SK-N-SH (cell line): ENCODE measurements around the gene CYTH4. TPM values are rescaled to one million over a fixed set of nuclear protein-coding genes. Genes with fewer than 3 reads are reported as not detected.

Experiments
- CTCF ChIA-PET: fragments of 300-600, 350-600 bp; formaldehyde crosslinking; extraction: SDS; loops from one replicate; lab custom pipeline; 2021; lab: Yijun Ruan, JAX
- POLR2A ChIA-PET: fragments of 350-600 bp; sonication (Branson Sonifier 250); formaldehyde crosslinking; extraction: SDS; loops from one replicate; lab custom pipeline; 2020; ENCODE audit warnings: antibody characterized with exemption, inconsistent platforms; lab: Yijun Ruan, JAX
- DNase-seq: peaks from one replicate; pipeline ENCODE4 v3.0.0; 2012
- H2AFZ ChIP-seq: fragments of 200-600 bp; sonication (generic); 2 replicates; pipeline ENCODE4 v1.8.1; 2016; ENCODE audit warnings: antibody characterized with exemption, mild to moderate bottlenecking, low read depth
- H3F3A ChIP-seq: fragments of 200-600 bp; sonication (generic); replicated peaks from 2 replicates; pipeline ENCODE3; 2016; ENCODE audit warnings: antibody characterized with exemption, mild to moderate bottlenecking; ENCODE audit not compliant: insufficient read depth
- H3K27ac ChIP-seq, 2 experiments: fragments of 200-500 bp in 1 of 2; fragments of 200-600 bp in 1 of 2; sonication (Bioruptor generic) in 1 of 2; sonication (generic), shearing (Covaris generic) in 1 of 2; 2 replicates each; pipeline versions ENCODE4 v1.5.1 to v1.6.1; 2014 to 2016; ENCODE audit warnings: low read depth in 2 of 2, inconsistent platforms in 1 of 2, low read length in 1 of 2, mild to moderate bottlenecking in 1 of 2, mixed read lengths in 1 of 2
- H3K27me3 ChIP-seq: fragments of 200-600 bp; sonication (generic), shearing (Covaris generic); 2 replicates; pipeline ENCODE4 v1.6.1; 2016; ENCODE audit warnings: mixed run types; ENCODE audit not compliant: insufficient read depth
- H3K36me3 ChIP-seq, 2 experiments: fragments of 200-500 bp in 1 of 2; fragments of 200-600 bp in 1 of 2; sonication (Bioruptor generic) in 1 of 2; sonication (generic) in 1 of 2; replicated peaks in 1 of 2; 2 replicates each; pipeline versions ENCODE3 to v1.5.1; 2014 to 2016; ENCODE audit warnings: low read length in 1 of 2, mild to moderate bottlenecking in 1 of 2; ENCODE audit not compliant: insufficient read depth in 2 of 2, control insufficient read depth in 1 of 2
- H3K4me1 ChIP-seq, 2 experiments: fragments of 200-500 bp in 1 of 2; fragments of 200-600 bp in 1 of 2; sonication (Bioruptor generic) in 1 of 2; sonication (generic), shearing (Covaris generic) in 1 of 2; 2 replicates each; pipeline versions ENCODE4 v1.5.1 to v1.6.1; 2014 to 2016; ENCODE audit warnings: low read depth in 1 of 2, low read length in 1 of 2, mixed run types in 1 of 2; ENCODE audit not compliant: insufficient read depth in 2 of 2, control insufficient read depth in 1 of 2
- H3K4me2 ChIP-seq: fragments of 200-600 bp; sonication (generic), shearing (Covaris generic); 2 replicates; pipeline ENCODE4 v1.6.1; 2017; ENCODE audit warnings: mixed run types
- H3K4me3 ChIP-seq, 2 experiments: fragments of 200-500 bp in 1 of 2; fragments of 200-600 bp in 1 of 2; sonication (Bioruptor generic) in 1 of 2; sonication (generic), shearing (Covaris generic) in 1 of 2; 2 replicates each; pipeline versions ENCODE4 v1.5.1 to v1.8.1; 2014 to 2016; ENCODE audit warnings: low read depth in 2 of 2, inconsistent platforms in 1 of 2, low read length in 1 of 2, mild to moderate bottlenecking in 1 of 2, mixed read lengths in 1 of 2, moderate library complexity in 1 of 2
- H3K79me2 ChIP-seq: fragments of 200-600 bp; sonication (generic); 2 replicates; pipeline ENCODE4 v1.8.1; 2017; ENCODE audit warnings: mild to moderate bottlenecking; ENCODE audit not compliant: insufficient read depth
- H3K9ac ChIP-seq: fragments of 200-600 bp; sonication (generic); 2 replicates; pipeline ENCODE4 v1.6.1; 2017; ENCODE audit warnings: mixed run types
- H3K9me2 ChIP-seq: fragments of 200-600 bp; sonication (generic); 2 replicates; pipeline ENCODE4 v1.6.1; 2017; ENCODE audit warnings: mixed run types
- H3K9me3 ChIP-seq: fragments of 200-600 bp; sonication (generic); 2 replicates; pipeline ENCODE4 v1.6.1; 2017; ENCODE audit warnings: mixed run types, mild to moderate bottlenecking, moderate library complexity
- H4K20me1 ChIP-seq: fragments of 200-600 bp; sonication (generic); 2 replicates; pipeline ENCODE4 v1.6.1; 2017; ENCODE audit warnings: mild to moderate bottlenecking, mixed run types; ENCODE audit not compliant: insufficient read depth
- CHD2 ChIP-seq: fragments of 150-350 bp; IDR thresholded peaks from 2 replicates; pipeline ENCODE4 v1.6.1; 2018; ENCODE audit warnings: low read length; ENCODE audit not compliant: partially characterized antibody
- EZH2phosphoT487 ChIP-seq: fragments of 200-600 bp; sonication (generic); IDR thresholded peaks from 2 replicates; pipeline ENCODE4 v1.6.1; 2017; ENCODE audit warnings: low read depth, mixed run types, mild to moderate bottlenecking, antibody characterized with exemption, moderate library complexity, borderline replicate concordance
- GABPA ChIP-seq: IDR thresholded peaks from 2 replicates; pipeline ENCODE4 v1.4.0; 2012; ENCODE audit warnings: low read depth, mild to moderate bottlenecking
- JUND ChIP-seq: IDR thresholded peaks from 2 replicates; pipeline ENCODE4 v1.4.0; 2012
- RAD21 ChIP-seq: IDR thresholded peaks from 2 replicates; pipeline ENCODE4 v1.6.1; 2012; ENCODE audit warnings: mild to moderate bottlenecking, low read length
- RCOR1 ChIP-seq: fragments of 150-350 bp; IDR thresholded peaks from 2 replicates; pipeline ENCODE4 v1.6.1; 2017; ENCODE audit warnings: antibody characterized with exemption, low read length
- SIN3A ChIP-seq: IDR thresholded peaks from 2 replicates; pipeline ENCODE4 v1.6.1; 2012; ENCODE audit warnings: low read depth, mild to moderate bottlenecking, low read length, moderate library complexity, borderline replicate concordance
- WGBS: methylation state at CpG from one replicate; pipeline ENCODE4 v1.1.6; 2017; ENCODE audit warnings: low lambda C conversion rate; 5-methylcytosine and 5-hydroxymethylcytosine counted together
- polyA plus RNA-seq, 3 experiments: library from polyadenylated mRNA; depleted of rRNA; stranded (reverse); fragments of >200 nt; gene quantifications; 2 replicates each; pipeline ENCODE4 v1.2.3, GENCODE V29; 2012
- TF ChIP-seq, protein P1 (sequence below): fragments of 200-600 bp; sonication (generic); IDR thresholded peaks from 2 replicates; pipeline ENCODE4 v1.6.1; 2017; ENCODE audit warnings: antibody characterized with exemption, mild to moderate bottlenecking, moderate library complexity
- TF ChIP-seq, protein P2 (sequence below): IDR thresholded peaks from 2 replicates; pipeline ENCODE4 v1.4.0; 2012; ENCODE audit warnings: low read depth
- TF ChIP-seq, protein P3 (sequence below): IDR thresholded peaks from 2 replicates; pipeline ENCODE4 v1.4.0; 2012; ENCODE audit warnings: low read depth, borderline replicate concordance
- TF ChIP-seq, protein P4 (sequence below): fragments of 150-350 bp; IDR thresholded peaks from 2 replicates; pipeline ENCODE4 v1.6.1; 2016; ENCODE audit warnings: mild to moderate bottlenecking, low read depth, low read length

Gene CYTH4
- polyA plus RNA-seq, 1 of the 3 experiments (the other 2 are of a cell fraction) = 0.07 TPM

DNA sequence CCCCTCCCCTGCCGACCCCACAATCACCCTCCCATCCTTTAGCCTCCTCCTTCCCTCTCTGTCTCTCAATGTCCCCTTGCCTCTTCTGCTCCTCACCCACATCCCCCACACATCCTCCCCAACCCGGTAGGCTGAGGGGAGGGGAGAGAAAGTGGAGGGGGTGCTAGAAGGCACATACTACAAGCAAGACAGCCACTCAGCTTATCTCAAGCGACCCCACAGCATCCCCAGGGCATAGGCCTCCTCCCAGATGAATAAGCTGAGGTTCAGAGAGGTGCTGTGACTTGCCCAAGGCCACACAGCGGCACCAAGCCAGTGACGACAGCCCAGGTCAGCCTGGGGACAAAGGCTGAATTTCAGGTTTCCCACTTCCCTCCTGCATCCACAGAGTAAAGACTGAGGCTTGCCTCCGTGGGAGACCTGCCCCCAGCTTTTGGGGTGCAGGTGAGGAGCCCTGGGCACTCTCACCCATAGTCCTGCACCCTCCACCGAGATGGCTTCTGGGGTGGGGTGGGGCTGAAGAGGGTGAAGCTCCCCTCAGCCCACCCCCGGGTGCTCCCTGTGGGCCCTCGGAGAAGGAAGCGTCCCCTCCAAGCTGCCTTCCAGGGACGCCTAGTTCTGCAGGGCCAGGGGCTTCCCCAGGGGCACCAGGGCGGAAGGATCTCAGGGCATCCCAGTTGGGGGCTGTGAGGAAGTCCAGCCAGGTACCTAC is 38.8 kb upstream of the CYTH4 start (continued):
- TF ChIP-seq SIN3A (no peak), GABPA (no peak), RCOR1 (no peak), CHD2 (no peak)
- TF ChIP-seq, protein P1, sequence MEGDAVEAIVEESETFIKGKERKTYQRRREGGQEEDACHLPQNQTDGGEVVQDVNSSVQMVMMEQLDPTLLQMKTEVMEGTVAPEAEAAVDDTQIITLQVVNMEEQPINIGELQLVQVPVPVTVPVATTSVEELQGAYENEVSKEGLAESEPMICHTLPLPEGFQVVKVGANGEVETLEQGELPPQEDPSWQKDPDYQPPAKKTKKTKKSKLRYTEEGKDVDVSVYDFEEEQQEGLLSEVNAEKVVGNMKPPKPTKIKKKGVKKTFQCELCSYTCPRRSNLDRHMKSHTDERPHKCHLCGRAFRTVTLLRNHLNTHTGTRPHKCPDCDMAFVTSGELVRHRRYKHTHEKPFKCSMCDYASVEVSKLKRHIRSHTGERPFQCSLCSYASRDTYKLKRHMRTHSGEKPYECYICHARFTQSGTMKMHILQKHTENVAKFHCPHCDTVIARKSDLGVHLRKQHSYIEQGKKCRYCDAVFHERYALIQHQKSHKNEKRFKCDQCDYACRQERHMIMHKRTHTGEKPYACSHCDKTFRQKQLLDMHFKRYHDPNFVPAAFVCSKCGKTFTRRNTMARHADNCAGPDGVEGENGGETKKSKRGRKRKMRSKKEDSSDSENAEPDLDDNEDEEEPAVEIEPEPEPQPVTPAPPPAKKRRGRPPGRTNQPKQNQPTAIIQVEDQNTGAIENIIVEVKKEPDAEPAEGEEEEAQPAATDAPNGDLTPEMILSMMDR = no peak
- TF ChIP-seq, protein P2, sequence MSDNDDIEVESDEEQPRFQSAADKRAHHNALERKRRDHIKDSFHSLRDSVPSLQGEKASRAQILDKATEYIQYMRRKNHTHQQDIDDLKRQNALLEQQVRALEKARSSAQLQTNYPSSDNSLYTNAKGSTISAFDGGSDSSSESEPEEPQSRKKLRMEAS = no peak

DNA sequence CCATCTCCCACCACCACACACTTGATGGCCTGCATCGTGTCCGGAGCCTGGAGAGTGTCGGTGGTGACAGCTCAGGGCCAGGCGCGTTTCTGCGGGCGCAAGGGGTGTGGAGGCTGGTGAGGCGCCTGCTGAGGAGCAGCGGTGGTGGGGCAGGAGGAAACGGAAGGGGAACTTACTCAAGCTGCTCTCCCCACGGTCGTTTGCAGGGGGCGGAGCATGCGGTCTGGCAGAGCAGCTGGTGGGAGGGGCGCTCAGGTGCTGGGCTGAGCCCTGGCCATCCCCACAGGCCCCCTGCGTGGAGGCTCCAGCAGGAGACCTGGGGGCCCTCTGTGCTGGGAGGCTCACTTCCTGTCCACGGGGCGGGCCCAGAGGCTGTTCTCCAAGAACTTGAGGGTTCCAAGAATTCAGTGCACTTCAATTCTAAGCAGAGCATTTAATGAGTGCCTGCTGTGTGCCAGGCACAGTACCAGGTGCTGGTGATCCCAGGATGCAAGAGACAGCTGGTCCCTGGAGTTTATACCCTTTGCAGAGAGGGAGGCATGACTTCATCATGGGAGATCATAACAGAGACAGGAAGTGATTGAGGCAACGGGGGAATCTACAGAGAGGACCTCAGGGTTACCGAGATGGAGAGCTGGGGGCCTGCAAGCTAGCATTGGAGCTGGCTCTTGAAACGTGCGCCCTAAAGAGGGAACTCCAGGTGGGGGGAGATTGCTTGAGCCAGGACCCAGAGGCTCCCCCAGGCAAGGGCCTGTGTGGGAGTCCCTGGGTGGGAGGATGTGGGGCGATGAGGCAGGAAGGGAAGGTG is 38.0 kb upstream of the CYTH4 start, which contains the start of gene RAC2:
RAC2 (minus strand) TSS at position 156 of the 808 bp plus-strand sequence; CDS start at position 35, 121 bp downstream.
- peak; percentile 57 for DNase-seq

More for the DNA sequence above, 38.0 kb upstream of the CYTH4 start, which contains the start of gene RAC2:
- Histone ChIP-seq H3F3A (peaks cover 4% of the 10 kb centered on the region), H3K4me2 (peak within 1 kb of the TSS; percentile 50), H3K27ac (no peak within 1 kb of the TSS), H3K4me1 (peaks cover 7 to 11% of the 10 kb centered on the region in 2 experiments; a peak in 3 of 4 replicates), H3K79me2 (no peaks in the 10 kb centered on the region), H3K36me3 (no peaks in the 10 kb centered on the region), H2AFZ (no peak within 1 kb of the TSS), H3K9me2 (no peaks in the 10 kb centered on the region), H4K20me1 (no peaks in the 10 kb centered on the region), H3K27me3 (no peaks in the 10 kb centered on the region), H3K9me3 (no peaks in the 10 kb centered on the region), H3K4me3 (peak within 1 kb of the TSS in 1 of 2 experiments; percentile 38; a peak in 2 of 4 replicates)
- WGBS = 71% methylated on average over 19 of the region's 23 CpGs
- ChIA-PET POLR2A (interaction anchor here (0.5 to 1.4 kb wide), 2 partner anchors 15 to 225 kb away, joined by 3 read pairs; partner anchors contain the start of genes MPST and TST), CTCF (interaction anchor here (1.1 to 14.4 kb wide), 4 partner anchors 8 to 214 kb away, joined by 3 to 124 read pairs (median 12); no protein-coding TSS in a partner anchor)
- TF ChIP-seq EZH2phosphoT487 = no peak
- TF ChIP-seq RAD21 = no peak
- TF ChIP-seq, protein P3, sequence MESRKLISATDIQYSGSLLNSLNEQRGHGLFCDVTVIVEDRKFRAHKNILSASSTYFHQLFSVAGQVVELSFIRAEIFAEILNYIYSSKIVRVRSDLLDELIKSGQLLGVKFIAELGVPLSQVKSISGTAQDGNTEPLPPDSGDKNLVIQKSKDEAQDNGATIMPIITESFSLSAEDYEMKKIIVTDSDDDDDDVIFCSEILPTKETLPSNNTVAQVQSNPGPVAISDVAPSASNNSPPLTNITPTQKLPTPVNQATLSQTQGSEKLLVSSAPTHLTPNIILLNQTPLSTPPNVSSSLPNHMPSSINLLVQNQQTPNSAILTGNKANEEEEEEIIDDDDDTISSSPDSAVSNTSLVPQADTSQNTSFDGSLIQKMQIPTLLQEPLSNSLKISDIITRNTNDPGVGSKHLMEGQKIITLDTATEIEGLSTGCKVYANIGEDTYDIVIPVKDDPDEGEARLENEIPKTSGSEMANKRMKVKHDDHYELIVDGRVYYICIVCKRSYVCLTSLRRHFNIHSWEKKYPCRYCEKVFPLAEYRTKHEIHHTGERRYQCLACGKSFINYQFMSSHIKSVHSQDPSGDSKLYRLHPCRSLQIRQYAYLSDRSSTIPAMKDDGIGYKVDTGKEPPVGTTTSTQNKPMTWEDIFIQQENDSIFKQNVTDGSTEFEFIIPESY = no peak
- TF ChIP-seq JUND = no peak
- TF ChIP-seq, protein P4, sequence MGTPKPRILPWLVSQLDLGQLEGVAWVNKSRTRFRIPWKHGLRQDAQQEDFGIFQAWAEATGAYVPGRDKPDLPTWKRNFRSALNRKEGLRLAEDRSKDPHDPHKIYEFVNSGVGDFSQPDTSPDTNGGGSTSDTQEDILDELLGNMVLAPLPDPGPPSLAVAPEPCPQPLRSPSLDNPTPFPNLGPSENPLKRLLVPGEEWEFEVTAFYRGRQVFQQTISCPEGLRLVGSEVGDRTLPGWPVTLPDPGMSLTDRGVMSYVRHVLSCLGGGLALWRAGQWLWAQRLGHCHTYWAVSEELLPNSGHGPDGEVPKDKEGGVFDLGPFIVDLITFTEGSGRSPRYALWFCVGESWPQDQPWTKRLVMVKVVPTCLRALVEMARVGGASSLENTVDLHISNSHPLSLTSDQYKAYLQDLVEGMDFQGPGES = no peak
- no peak for TF ChIP-seq GABPA
- TF ChIP-seq, all 33 proteins: peak for 0
- H3K9ac ChIP-seq = no peak within 1 kb of the TSS; the same call in 1 of the 2 replicates
